Skeletal muscle tissue (tissue), 4 donors: ENCODE data around the gene RAPGEF2. TPM values are rescaled to one million over a fixed set of nuclear protein-coding genes. Genes with fewer than 3 reads are reported as not detected.

Experiments used
- H3K27ac ChIP-seq: one replicate; pipeline ENCODE4 v1.7.0; 2013; ENCODE audit warnings: mild to moderate bottlenecking, low read depth, low read length, inconsistent platforms
- H3K27me3 ChIP-seq, 3 donors: one replicate each; pipeline ENCODE4 v1.7.0; 2013; ENCODE audit warnings: low read length in 3 of 3; ENCODE audit not compliant: control insufficient read depth in 3 of 3, insufficient read depth in 3 of 3
- H3K36me3 ChIP-seq, 3 donors: one replicate each; pipeline ENCODE4 v1.7.0; 2013; ENCODE audit warnings: low read length in 3 of 3; ENCODE audit not compliant: control insufficient read depth in 3 of 3, insufficient read depth in 3 of 3
- H3K4me1 ChIP-seq, 3 donors: one replicate each; pipeline ENCODE4 v1.7.0; 2013; ENCODE audit warnings: low read length in 3 of 3, mild to moderate bottlenecking in 3 of 3; ENCODE audit not compliant: control insufficient read depth in 3 of 3, insufficient read depth in 3 of 3
- H3K4me3 ChIP-seq, 3 donors: one replicate each; pipeline ENCODE4 v1.7.0; 2013; ENCODE audit warnings: low read length in 3 of 3
- H3K9ac ChIP-seq, 3 donors: one replicate each; pipeline ENCODE4 v1.7.0; 2013; ENCODE audit warnings: low read length in 3 of 3, mild to moderate bottlenecking in 3 of 3, moderate library complexity in 2 of 3, low read depth in 1 of 3
- H3K9me3 ChIP-seq, 3 donors: one replicate each; pipeline ENCODE4 v1.7.0; 2013; ENCODE audit warnings: low read length in 3 of 3; ENCODE audit not compliant: control insufficient read depth in 3 of 3
- total RNA-seq: library from RNA; depleted of rRNA; stranded (reverse); fragments of >200 nt; gene quantifications from one replicate; pipeline ENCODE4 v1.2.3, GENCODE V29; 2014
- donor health status: Osteomylitis.

Gene RAPGEF2
- total RNA-seq, 1 donor from 2014 or later: 46.4 TPM

DNA sequence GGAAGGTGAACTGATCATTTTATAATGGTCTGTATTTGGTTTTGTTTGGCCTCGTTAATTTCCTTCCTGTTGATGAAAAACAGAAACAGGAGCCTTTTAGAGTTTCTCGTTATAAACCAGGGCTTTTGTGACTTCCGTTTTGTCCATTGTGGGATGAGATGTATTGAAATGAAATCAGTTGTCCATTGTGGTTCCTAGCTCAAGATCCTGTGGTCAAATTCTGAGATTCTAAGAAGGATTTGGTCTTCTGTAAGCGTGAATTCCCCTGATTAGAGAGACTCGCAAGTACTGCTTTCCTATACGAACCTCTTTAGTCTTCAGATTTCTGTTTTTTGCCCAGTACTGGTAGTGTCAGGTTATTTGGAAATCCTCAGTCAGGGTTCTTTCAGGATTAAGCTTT, 101.7 kb downstream of the RAPGEF2 start:
- Histone ChIP-seq H3K27ac (no peak overlapping the region), H3K4me1 (peaks cover 3 to 9% (median 8%) of the 10 kb centered on the region in 3 donors)

DNA sequence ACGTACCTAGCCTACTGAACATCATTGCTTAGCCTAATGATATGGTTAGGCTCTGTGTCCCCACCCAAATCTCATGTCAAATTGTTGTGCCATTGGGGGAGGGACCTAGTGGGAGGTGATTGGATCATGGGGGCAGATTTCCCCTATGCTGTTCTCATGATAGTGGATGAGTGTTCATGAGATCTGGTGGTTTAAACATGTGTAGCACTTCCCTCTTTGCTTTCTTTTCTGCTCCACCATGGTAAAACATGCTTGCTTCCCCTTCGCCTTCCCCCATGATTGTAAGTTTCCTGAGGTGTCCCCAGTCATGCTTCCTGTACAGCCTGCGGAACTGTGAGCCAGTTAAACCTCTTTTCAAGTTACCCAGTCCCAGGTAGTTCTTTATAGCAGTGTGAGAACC, 102.6 kb downstream of the RAPGEF2 start:
- Histone ChIP-seq H3K9me3 (no peaks in the 10 kb centered on the region), H3K36me3 (no peaks in the 10 kb centered on the region), H3K27me3 (no peaks in the 10 kb centered on the region), H3K9ac (no peak overlapping the region), H3K4me1 (peaks cover 3 to 9% (median 8%) of the 10 kb centered on the region in 3 donors), H3K4me3 (no peak overlapping the region), H3K27ac (no peak overlapping the region)

More for the DNA sequence above, 101.7 kb downstream of the RAPGEF2 start:
- no peak overlapping the region for H3K4me3 ChIP-seq
- no peaks in the 10 kb centered on the region for H3K36me3 ChIP-seq
- no peaks in the 10 kb centered on the region for H3K9me3 ChIP-seq
- no peak overlapping the region for H3K9ac ChIP-seq
- H3K27me3 ChIP-seq: no peaks in the 10 kb centered on the region

DNA sequence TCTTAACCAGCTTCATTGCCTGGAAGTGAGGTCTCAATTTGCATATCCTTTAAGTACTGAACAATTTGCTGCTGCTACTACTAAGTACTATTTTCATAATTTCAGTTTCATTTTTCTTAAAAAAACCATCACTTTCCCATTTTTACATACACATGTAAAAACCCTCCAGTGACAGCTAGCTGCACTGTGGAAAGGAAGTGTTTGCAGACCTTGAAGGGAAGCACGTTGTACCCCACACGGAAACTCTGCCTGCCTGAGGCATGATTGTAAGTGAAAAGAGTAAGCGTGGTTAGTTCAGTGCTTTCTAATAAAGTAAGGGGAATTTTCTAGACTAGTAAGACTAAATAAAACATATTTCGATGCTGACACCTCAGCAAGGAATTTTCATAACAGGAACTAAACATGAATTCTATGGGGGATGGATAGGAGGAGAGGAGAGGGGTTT, 103.6 kb downstream of the RAPGEF2 start:
- H3K36me3 ChIP-seq: no peaks in the 10 kb centered on the region
- no peak overlapping the region for H3K4me3 ChIP-seq
- H3K27me3 ChIP-seq: no peaks in the 10 kb centered on the region
- H3K9me3 ChIP-seq: no peaks in the 10 kb centered on the region
- no peak overlapping the region for H3K9ac ChIP-seq
- no peak overlapping the region for H3K27ac ChIP-seq
- H3K4me1 ChIP-seq: peaks cover 5 to 14% (median 7%) of the 10 kb centered on the region in 3 donors

DNA sequence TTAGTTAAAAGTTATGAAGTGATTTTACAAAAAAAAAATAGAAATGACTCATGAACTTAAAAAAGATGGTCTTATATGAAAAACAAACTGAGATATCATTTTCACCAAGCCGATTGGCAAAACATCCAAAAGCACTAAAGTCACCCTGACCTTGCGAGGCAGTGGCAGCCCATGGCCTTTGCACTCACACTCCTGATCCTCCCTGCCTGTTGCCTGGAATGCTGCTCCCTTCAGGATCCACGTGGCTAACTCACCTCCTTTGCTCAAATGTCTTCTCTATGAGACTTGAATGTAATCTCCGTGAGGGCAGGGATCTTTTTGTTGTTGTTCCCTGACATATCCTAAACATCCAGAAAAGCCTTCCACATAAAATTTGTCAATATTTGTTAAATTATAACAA, 106.4 kb downstream of the RAPGEF2 start:
- Histone ChIP-seq H3K9me3 (no peaks in the 10 kb centered on the region), H3K27ac (no peak overlapping the region), H3K36me3 (no peaks in the 10 kb centered on the region), H3K9ac (no peak overlapping the region), H3K4me3 (no peak overlapping the region), H3K27me3 (no peaks in the 10 kb centered on the region), H3K4me1 (peaks cover 8 to 16% (median 13%) of the 10 kb centered on the region in 3 donors)

DNA sequence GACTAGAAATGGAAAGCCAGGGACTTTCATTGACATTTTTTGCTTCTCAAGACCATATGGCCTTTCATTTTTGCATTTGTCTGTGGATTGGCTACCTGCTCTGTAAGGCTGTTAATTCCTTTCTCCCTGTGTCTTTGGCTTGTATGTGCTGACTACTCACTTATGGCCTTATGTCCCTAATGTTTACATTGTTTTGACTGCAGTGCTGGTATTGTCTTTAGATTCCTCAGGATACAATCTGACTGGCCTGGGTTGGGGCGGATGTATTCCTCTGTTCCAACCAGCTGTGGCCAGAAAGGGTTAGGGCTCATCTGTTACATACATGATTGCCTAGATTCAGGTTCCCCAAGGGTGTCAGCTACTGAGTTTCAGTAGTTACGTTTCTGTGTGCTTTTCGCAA, 108.1 kb downstream of the RAPGEF2 start:
- Histone ChIP-seq H3K4me1 (peaks cover 8 to 19% (median 17%) of the 10 kb centered on the region in 3 donors), H3K27ac (peak overlapping the region; percentile 23), H3K27me3 (no peaks in the 10 kb centered on the region), H3K36me3 (no peaks in the 10 kb centered on the region), H3K9ac (peak overlapping the region in 1 of 3 donors; percentile 15), H3K9me3 (no peaks in the 10 kb centered on the region), H3K4me3 (no peak overlapping the region)

DNA sequence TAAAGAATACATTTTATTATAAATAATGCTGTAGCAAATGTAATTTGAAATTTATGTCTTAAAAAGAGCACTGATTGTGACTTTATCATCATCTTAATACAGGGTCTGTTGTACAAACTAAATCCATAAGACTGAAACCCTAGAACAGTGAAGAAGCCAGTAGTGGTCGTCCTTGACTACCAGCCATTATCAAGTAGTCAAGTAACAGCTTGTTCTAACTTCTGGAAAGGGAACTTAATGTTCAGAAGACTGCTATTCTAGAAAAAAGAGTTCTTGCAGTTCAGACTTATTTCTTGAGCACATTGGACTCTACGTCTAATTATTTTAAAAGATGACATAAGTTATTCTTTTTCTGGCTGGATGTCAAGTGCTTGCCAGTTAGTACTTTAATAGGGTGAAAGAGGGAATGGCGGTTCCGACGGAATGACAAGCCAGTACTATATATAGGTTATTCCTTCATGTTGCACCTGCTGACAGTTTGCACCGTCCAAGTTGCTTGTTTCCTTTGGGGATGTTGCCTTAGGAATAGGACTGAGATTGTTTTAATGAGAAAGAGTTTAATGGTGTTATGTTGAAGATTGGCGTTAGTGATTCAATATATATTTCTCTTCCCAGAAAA, 109.9 kb downstream of the RAPGEF2 start:
- no peaks in the 10 kb centered on the region for H3K9me3 ChIP-seq
- H3K9ac ChIP-seq: peak overlapping the region; percentile 4 to 69 (median 55)
- H3K4me3 ChIP-seq: peak overlapping the region in 1 of 3 donors; percentile 45
- H3K27ac ChIP-seq: peak overlapping the region; percentile 95
- H3K27me3 ChIP-seq: no peaks in the 10 kb centered on the region
- no peaks in the 10 kb centered on the region for H3K36me3 ChIP-seq
- peaks cover 10 to 29% (median 29%) of the 10 kb centered on the region in 3 donors for H3K4me1 ChIP-seq

DNA sequence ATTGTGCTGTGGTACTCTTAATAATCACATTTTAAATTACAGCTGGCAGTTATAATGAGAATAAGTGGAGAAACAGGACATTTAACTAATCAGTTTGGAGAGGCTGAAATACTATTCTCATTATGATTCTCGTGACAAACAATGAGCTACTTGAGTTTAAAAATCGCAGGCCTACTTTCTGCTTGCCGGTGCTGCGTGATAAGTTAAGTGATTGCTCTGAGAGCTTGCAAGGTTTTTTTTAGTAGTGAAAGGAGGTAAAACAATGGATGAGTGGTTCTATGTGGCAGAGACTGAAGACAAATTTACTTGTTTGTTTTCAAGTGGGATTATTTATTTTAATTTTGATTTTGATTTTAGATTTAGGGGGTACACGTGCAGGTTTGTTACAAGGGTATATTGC, 114.0 kb downstream of the RAPGEF2 start:
- H3K36me3 ChIP-seq: no peaks in the 10 kb centered on the region
- H3K9ac ChIP-seq: no peak overlapping the region
- no peaks in the 10 kb centered on the region for H3K27me3 ChIP-seq
- H3K9me3 ChIP-seq: no peaks in the 10 kb centered on the region
- no peak overlapping the region for H3K4me3 ChIP-seq
- no peak overlapping the region for H3K27ac ChIP-seq
- peaks cover 21 to 38% (median 29%) of the 10 kb centered on the region in 3 donors for H3K4me1 ChIP-seq

DNA sequence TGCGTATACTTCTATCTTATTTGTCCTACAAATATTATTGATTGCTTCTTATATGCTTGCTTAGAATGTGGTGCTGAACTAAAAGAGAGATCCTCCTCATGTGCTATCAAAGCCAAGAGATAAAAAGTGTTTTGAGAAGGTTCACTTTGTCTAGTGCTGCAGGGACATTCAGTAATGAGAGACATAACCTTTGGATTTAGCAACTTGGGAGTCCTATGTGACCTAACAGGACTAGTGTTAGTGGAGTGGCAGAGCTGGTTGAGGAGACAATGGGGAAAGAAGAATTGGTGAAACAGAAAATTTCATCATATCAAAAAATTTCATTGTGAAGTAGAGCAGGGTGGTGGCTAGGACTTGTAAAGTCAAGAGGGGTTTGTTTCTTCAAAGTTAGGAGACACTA, 117.0 kb downstream of the RAPGEF2 start:
- Histone ChIP-seq H3K4me1 (peaks cover 17 to 30% (median 25%) of the 10 kb centered on the region in 3 donors), H3K36me3 (no peaks in the 10 kb centered on the region), H3K9me3 (no peaks in the 10 kb centered on the region), H3K4me3 (no peak overlapping the region), H3K27me3 (no peaks in the 10 kb centered on the region), H3K9ac (no peak overlapping the region), H3K27ac (no peak overlapping the region)

DNA sequence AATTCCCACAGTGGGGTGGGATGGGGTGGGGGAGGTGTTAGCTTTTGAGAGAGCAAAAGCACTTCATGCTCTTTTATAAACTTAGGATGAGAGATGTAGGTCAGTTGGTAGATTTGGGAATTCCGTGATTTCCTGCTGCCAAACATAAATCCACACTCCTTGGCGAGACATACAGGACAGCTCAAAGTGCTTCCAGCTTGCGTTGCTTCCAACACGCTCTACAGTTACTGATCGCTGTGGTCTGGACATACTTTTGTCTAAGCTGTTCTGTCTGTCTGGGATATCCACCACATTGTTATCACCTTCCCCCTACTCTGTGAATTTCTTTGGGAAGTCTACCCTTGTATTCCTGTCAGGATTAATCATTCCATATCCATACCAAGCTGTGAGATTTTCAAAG, 117.5 kb downstream of the RAPGEF2 start:
- H3K4me1 ChIP-seq: peaks cover 17 to 30% (median 25%) of the 10 kb centered on the region in 3 donors

DNA sequence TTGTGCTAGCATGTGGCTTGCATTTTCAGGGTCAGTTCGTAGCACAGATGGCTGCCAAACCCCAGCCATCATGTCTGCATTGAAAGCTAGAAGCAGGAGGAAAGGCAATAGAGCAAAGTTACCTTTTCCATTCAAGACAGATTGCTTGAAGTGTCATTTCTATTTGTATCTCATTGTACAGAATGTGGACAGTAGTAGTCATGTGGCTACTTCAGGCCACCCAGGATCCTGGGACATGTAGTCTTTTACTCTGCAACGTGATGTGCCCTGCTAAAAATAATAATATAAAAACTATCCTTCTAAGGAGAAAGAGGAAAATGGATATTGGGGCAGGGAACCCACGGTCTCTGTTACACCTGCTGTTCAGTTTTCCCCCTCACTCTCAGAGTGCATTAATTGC, 118.4 kb downstream of the RAPGEF2 start:
- H3K9me3 ChIP-seq: no peaks in the 10 kb centered on the region
- no peak overlapping the region for H3K9ac ChIP-seq
- H3K36me3 ChIP-seq: no peaks in the 10 kb centered on the region
- no peak overlapping the region for H3K27ac ChIP-seq
- peaks cover 17 to 24% (median 19%) of the 10 kb centered on the region in 3 donors for H3K4me1 ChIP-seq
- H3K27me3 ChIP-seq: no peaks in the 10 kb centered on the region
- H3K4me3 ChIP-seq: no peak overlapping the region

More for the DNA sequence above, 117.5 kb downstream of the RAPGEF2 start:
- H3K9me3 ChIP-seq: no peaks in the 10 kb centered on the region
- H3K4me3 ChIP-seq: no peak overlapping the region
- no peaks in the 10 kb centered on the region for H3K27me3 ChIP-seq
- peak overlapping the region; percentile 26 for H3K27ac ChIP-seq
- peak overlapping the region in 1 of 3 donors; percentile 19 for H3K9ac ChIP-seq
- H3K36me3 ChIP-seq: no peaks in the 10 kb centered on the region
